ENCODE data around the gene ST7L. TPM values are rescaled to one million over a fixed set of nuclear protein-coding genes. Genes with fewer than 3 reads are reported as not detected.

ST7L gene
- total RNA-seq, 1 donor from 2014 or later, result 12.6 TPM

DNA sequence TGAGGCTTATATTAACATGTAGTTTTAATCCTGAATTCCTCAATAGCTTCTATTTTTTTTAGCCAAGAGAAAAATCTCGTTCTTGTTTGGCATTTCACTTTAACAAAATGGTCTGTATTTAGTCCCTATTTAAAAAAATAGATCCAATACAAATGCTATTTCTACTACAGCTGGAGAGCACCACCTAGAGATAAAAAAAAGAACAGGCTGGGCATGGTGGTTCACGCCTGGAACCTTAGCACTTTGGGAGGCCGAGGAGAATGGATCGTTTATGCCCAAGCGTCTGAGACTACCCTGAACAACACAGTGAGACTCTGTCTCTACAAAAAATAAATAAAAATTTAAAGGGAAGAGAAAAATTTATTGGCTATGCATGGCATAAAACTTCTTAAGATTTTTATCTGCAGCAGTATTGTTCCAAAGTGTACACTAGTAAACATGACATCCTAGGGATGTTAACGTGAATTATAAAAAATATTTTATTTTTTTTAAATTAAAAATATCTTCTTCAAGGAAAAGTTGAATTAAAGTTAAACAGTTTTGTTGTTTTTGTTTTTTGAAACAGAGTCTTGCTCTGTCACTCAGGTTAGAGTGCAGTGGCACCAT, 4.4 kb downstream of the ST7L start:
- no peak for DNase-seq
- Histone ChIP-seq H3K27ac (replicated peaks) (no peak overlapping the region), H3K27me3 (ENCODE audit: low read depth) (no peaks in the 10 kb centered on the region), H3K9me3 (replicated peaks) (no peaks in the 10 kb centered on the region), H3K4me1 (peaks cover 29% of the 10 kb centered on the region), H3K4me3 (no peak overlapping the region), H3K36me3 (peaks cover 69% of the 10 kb centered on the region)
- intact Hi-C loops (cut with micrococcal nuclease), result loop anchor here (5.0 kb wide), 1 partner anchor 93 kb away; the partner anchor contains the start of gene RHOC
- TF ChIP-seq, protein P1, sequence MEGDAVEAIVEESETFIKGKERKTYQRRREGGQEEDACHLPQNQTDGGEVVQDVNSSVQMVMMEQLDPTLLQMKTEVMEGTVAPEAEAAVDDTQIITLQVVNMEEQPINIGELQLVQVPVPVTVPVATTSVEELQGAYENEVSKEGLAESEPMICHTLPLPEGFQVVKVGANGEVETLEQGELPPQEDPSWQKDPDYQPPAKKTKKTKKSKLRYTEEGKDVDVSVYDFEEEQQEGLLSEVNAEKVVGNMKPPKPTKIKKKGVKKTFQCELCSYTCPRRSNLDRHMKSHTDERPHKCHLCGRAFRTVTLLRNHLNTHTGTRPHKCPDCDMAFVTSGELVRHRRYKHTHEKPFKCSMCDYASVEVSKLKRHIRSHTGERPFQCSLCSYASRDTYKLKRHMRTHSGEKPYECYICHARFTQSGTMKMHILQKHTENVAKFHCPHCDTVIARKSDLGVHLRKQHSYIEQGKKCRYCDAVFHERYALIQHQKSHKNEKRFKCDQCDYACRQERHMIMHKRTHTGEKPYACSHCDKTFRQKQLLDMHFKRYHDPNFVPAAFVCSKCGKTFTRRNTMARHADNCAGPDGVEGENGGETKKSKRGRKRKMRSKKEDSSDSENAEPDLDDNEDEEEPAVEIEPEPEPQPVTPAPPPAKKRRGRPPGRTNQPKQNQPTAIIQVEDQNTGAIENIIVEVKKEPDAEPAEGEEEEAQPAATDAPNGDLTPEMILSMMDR (IDR thresholded peaks at IDR 0.05; ENCODE audit: borderline replicate concordance), result peak; percentile 49

DNA sequence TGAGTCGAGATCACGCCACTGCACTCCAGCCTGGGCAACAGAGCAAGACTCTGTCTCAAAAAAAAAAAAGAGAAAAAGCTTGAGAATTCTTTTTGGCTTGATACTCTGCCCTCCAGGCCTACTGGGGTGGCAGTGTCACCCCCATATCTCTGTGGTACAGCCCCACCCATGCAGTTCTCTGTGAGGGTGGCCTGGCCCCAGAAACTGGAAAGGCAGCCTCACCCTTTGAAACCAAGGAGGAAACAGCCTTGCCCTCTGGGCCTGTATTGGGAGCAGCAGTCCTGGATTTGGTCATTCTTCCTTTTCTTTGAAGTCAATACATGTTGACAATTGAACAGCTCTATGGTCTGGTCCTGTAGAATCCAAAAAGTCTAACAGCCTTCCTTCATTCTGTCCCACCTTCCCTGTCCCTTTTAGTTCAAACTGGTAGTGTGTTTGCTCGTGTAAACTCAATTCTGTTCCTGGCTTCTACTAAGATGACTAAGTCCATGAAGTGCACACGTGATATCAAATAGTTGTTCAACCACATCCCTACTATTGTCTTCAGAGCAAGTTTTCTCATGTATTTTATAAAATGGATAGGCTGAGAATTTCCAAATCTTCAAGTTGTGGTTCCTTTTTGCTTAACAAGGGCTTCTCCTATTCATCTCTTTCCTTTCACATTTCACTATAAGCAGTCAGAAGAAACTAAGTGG, 13.2 kb downstream of the ST7L start:
- Histone ChIP-seq H3K36me3 (peaks cover 82% of the 10 kb centered on the region), H3K4me3 (no peak overlapping the region), H3K4me1 (no peaks in the 10 kb centered on the region)

GRCh38 chr1:112603541-112603940, 15.4 kb downstream of the ST7L start:
- Histone ChIP-seq H3K36me3 (peaks cover 78% of the 10 kb centered on the region), H3K4me1 (no peaks in the 10 kb centered on the region), H3K4me3 (no peak overlapping the region), H3K9me3 (replicated peaks) (no peaks in the 10 kb centered on the region), H3K27me3 (ENCODE audit: low read depth) (no peaks in the 10 kb centered on the region), H3K27ac (replicated peaks) (no peak overlapping the region)
- no peak for DNase-seq
- intact Hi-C loops (cut with micrococcal nuclease), result no loop called here
- TF ChIP-seq, protein P1 (IDR thresholded peaks at IDR 0.05; ENCODE audit: borderline replicate concordance), result no peak

More for the DNA sequence above, 13.2 kb downstream of the ST7L start:
- TF ChIP-seq, protein P1 (IDR thresholded peaks at IDR 0.05; ENCODE audit: borderline replicate concordance), result no peak
- Histone ChIP-seq H3K9me3 (replicated peaks) (no peaks in the 10 kb centered on the region), H3K27me3 (ENCODE audit: low read depth) (no peaks in the 10 kb centered on the region), H3K27ac (replicated peaks) (no peak overlapping the region)
- DNase-seq, result no peak
- intact Hi-C loops (cut with micrococcal nuclease), result no loop called here

- Histone ChIP-seq H3K4me3 (no peak overlapping the region), H3K36me3 (peaks cover 78% of the 10 kb centered on the region), H3K27ac (replicated peaks) (no peak overlapping the region), H3K27me3 (ENCODE audit: low read depth) (no peaks in the 10 kb centered on the region), H3K4me1 (no peaks in the 10 kb centered on the region), H3K9me3 (replicated peaks) (no peaks in the 10 kb centered on the region)
- TF ChIP-seq, protein P1 (IDR thresholded peaks at IDR 0.05; ENCODE audit: borderline replicate concordance), result no peak
- intact Hi-C loops (cut with micrococcal nuclease), result no loop called here
- no peak for DNase-seq
These were observed 15.9 kb downstream of the ST7L start for GRCh38 chr1:112603012-112603411.

DNA sequence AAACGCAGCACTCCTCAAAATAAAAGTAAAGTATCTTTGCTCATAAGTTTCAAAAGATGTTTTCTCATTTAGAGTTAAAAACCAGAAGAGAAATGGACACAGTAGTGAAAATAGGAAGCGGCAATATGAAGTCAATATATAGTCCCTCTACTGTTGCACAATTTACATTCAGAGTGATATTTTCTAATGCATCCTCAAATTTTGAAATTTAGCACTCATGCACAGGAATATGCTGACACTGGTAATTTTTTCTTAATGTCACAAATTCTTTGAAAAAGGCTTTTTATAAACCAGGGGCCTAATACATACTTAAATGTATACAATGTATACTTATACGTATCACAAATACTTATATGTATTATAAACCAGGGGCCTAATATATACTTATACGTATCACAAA, 19.5 kb downstream of the ST7L start:
- H3K27ac ChIP-seq (replicated peaks), result no peak overlapping the region
- no peaks in the 10 kb centered on the region for H3K27me3 ChIP-seq (ENCODE audit: low read depth)
- H3K4me1 ChIP-seq, result no peaks in the 10 kb centered on the region
- TF ChIP-seq, protein P1 (IDR thresholded peaks at IDR 0.05; ENCODE audit: borderline replicate concordance), result no peak
- no peaks in the 10 kb centered on the region for H3K9me3 ChIP-seq (replicated peaks)
- intact Hi-C loops (cut with micrococcal nuclease), result no loop called here
- no peak overlapping the region for H3K4me3 ChIP-seq
- DNase-seq, result no peak
- H3K36me3 ChIP-seq, result peaks cover 82% of the 10 kb centered on the region

Measured in left ventricle myocardium inferior (tissue), 1 donor.